ENCODE measurements around the gene TSPAN10.

The TSPAN10 gene

GRCh38 chr17:81685108-81685507 lies 48.1 kb downstream of the TSPAN10 start:
- Histone ChIP-seq H3K27ac (ENCODE audit: low read depth, low read length) (no peak overlapping the region), H3K9me3 (ENCODE audit: control insufficient read depth in 1 of 2, low read length in 2 of 2) (no peaks in the 10 kb centered on the region), H3K9ac (ENCODE audit: low read depth in 1 of 2, low read length in 2 of 2) (peak overlapping the region; percentile 84 to 88), H3K4me1 (ENCODE audit: control insufficient read depth in 1 of 2, insufficient read depth in 2 of 2, low read length in 2 of 2) (peaks cover 14 to 23% of the 10 kb centered on the region in 2 donors), H3K36me3 (ENCODE audit: control insufficient read depth in 1 of 2, insufficient read depth in 2 of 2, low read length in 2 of 2) (peaks cover 25 to 50% of the 10 kb centered on the region in 2 donors), H3K27me3 (ENCODE audit: control insufficient read depth in 1 of 2, insufficient read depth in 2 of 2, low read length in 2 of 2) (no peaks in the 10 kb centered on the region), H3K4me3 (ENCODE audit: low read depth in 1 of 2, low read length in 2 of 2) (peak overlapping the region; percentile 92)

GRCh38 chr17:81686614-81687013 lies 49.6 kb downstream of the TSPAN10 start:
- no peaks in the 10 kb centered on the region for H3K27me3 ChIP-seq (ENCODE audit: control insufficient read depth in 1 of 2, insufficient read depth in 2 of 2, low read length in 2 of 2)
- H3K4me1 ChIP-seq (ENCODE audit: control insufficient read depth in 1 of 2, insufficient read depth in 2 of 2, low read length in 2 of 2), result peaks cover 14 to 23% of the 10 kb centered on the region in 2 donors
- no peak overlapping the region for H3K4me3 ChIP-seq (ENCODE audit: low read depth in 1 of 2, low read length in 2 of 2)
- H3K9ac ChIP-seq (ENCODE audit: low read depth in 1 of 2, low read length in 2 of 2), result no peak overlapping the region
- no peak overlapping the region for H3K27ac ChIP-seq (ENCODE audit: low read depth, low read length)
- peaks cover 27 to 62% of the 10 kb centered on the region in 2 donors for H3K36me3 ChIP-seq (ENCODE audit: control insufficient read depth in 1 of 2, insufficient read depth in 2 of 2, low read length in 2 of 2)
- no peaks in the 10 kb centered on the region for H3K9me3 ChIP-seq (ENCODE audit: control insufficient read depth in 1 of 2, low read length in 2 of 2)

- H3K27me3 ChIP-seq (ENCODE audit: control insufficient read depth in 1 of 2, insufficient read depth in 2 of 2, low read length in 2 of 2), result no peaks in the 10 kb centered on the region
- H3K27ac ChIP-seq (ENCODE audit: low read depth, low read length), result no peak overlapping the region
- H3K9ac ChIP-seq (ENCODE audit: low read depth in 1 of 2, low read length in 2 of 2), result no peak overlapping the region
- H3K36me3 ChIP-seq (ENCODE audit: control insufficient read depth in 1 of 2, insufficient read depth in 2 of 2, low read length in 2 of 2), result peaks cover 27 to 72% of the 10 kb centered on the region in 2 donors
- H3K9me3 ChIP-seq (ENCODE audit: control insufficient read depth in 1 of 2, low read length in 2 of 2), result no peaks in the 10 kb centered on the region
- no peak overlapping the region for H3K4me3 ChIP-seq (ENCODE audit: low read depth in 1 of 2, low read length in 2 of 2)
- H3K4me1 ChIP-seq (ENCODE audit: control insufficient read depth in 1 of 2, insufficient read depth in 2 of 2, low read length in 2 of 2), result peaks cover 14 to 16% of the 10 kb centered on the region in 2 donors
These were observed 51.0 kb downstream of the TSPAN10 start for GRCh38 chr17:81687770-81688541.

GRCh38 chr17:81688616-81689015 lies 51.6 kb downstream of the TSPAN10 start:
- peaks cover 14% of the 10 kb centered on the region in 2 donors for H3K4me1 ChIP-seq (ENCODE audit: control insufficient read depth in 1 of 2, insufficient read depth in 2 of 2, low read length in 2 of 2)
- peak overlapping the region; percentile 10 for H3K27ac ChIP-seq (ENCODE audit: low read depth, low read length)
- no peaks in the 10 kb centered on the region for H3K27me3 ChIP-seq (ENCODE audit: control insufficient read depth in 1 of 2, insufficient read depth in 2 of 2, low read length in 2 of 2)
- no peaks in the 10 kb centered on the region for H3K9me3 ChIP-seq (ENCODE audit: control insufficient read depth in 1 of 2, low read length in 2 of 2)
- peaks cover 34 to 77% of the 10 kb centered on the region in 2 donors for H3K36me3 ChIP-seq (ENCODE audit: control insufficient read depth in 1 of 2, insufficient read depth in 2 of 2, low read length in 2 of 2)
- no peak overlapping the region for H3K4me3 ChIP-seq (ENCODE audit: low read depth in 1 of 2, low read length in 2 of 2)
- no peak overlapping the region for H3K9ac ChIP-seq (ENCODE audit: low read depth in 1 of 2, low read length in 2 of 2)

- H3K27me3 ChIP-seq (ENCODE audit: control insufficient read depth in 1 of 2, insufficient read depth in 2 of 2, low read length in 2 of 2), result no peaks in the 10 kb centered on the region
- H3K9ac ChIP-seq (ENCODE audit: low read depth in 1 of 2, low read length in 2 of 2), result no peak overlapping the region
- H3K36me3 ChIP-seq (ENCODE audit: control insufficient read depth in 1 of 2, insufficient read depth in 2 of 2, low read length in 2 of 2), result peaks cover 48 to 91% of the 10 kb centered on the region in 2 donors
- H3K9me3 ChIP-seq (ENCODE audit: control insufficient read depth in 1 of 2, low read length in 2 of 2), result no peaks in the 10 kb centered on the region
- H3K4me3 ChIP-seq (ENCODE audit: low read depth in 1 of 2, low read length in 2 of 2), result no peak overlapping the region
- H3K4me1 ChIP-seq (ENCODE audit: control insufficient read depth in 1 of 2, insufficient read depth in 2 of 2, low read length in 2 of 2), result peaks cover 6% of the 10 kb centered on the region in 2 donors
- H3K27ac ChIP-seq (ENCODE audit: low read depth, low read length), result no peak overlapping the region
These were observed 53.1 kb downstream of the TSPAN10 start for GRCh38 chr17:81690066-81690465.

- Histone ChIP-seq H3K9ac (ENCODE audit: low read depth in 1 of 2, low read length in 2 of 2) (no peak overlapping the region), H3K9me3 (ENCODE audit: control insufficient read depth in 1 of 2, low read length in 2 of 2) (no peaks in the 10 kb centered on the region), H3K27ac (ENCODE audit: low read depth, low read length) (no peak overlapping the region), H3K27me3 (ENCODE audit: control insufficient read depth in 1 of 2, insufficient read depth in 2 of 2, low read length in 2 of 2) (no peaks in the 10 kb centered on the region), H3K36me3 (ENCODE audit: control insufficient read depth in 1 of 2, insufficient read depth in 2 of 2, low read length in 2 of 2) (peaks cover 52 to 95% of the 10 kb centered on the region in 2 donors), H3K4me3 (ENCODE audit: low read depth in 1 of 2, low read length in 2 of 2) (no peak overlapping the region), H3K4me1 (ENCODE audit: control insufficient read depth in 1 of 2, insufficient read depth in 2 of 2, low read length in 2 of 2) (peaks cover 1 to 2% of the 10 kb centered on the region in 2 donors)
These were observed 53.6 kb downstream of the TSPAN10 start for GRCh38 chr17:81690549-81690948.

- Histone ChIP-seq H3K27me3 (ENCODE audit: control insufficient read depth in 1 of 2, insufficient read depth in 2 of 2, low read length in 2 of 2) (no peaks in the 10 kb centered on the region), H3K9ac (ENCODE audit: low read depth in 1 of 2, low read length in 2 of 2) (no peak overlapping the region), H3K27ac (ENCODE audit: low read depth, low read length) (no peak overlapping the region), H3K4me3 (ENCODE audit: low read depth in 1 of 2, low read length in 2 of 2) (no peak overlapping the region), H3K36me3 (ENCODE audit: control insufficient read depth in 1 of 2, insufficient read depth in 2 of 2, low read length in 2 of 2) (peaks cover 51 to 95% of the 10 kb centered on the region in 2 donors), H3K9me3 (ENCODE audit: control insufficient read depth in 1 of 2, low read length in 2 of 2) (no peaks in the 10 kb centered on the region), H3K4me1 (ENCODE audit: control insufficient read depth in 1 of 2, insufficient read depth in 2 of 2, low read length in 2 of 2) (no peaks in the 10 kb centered on the region)
These were observed 54.2 kb downstream of the TSPAN10 start for GRCh38 chr17:81691196-81691595.

GRCh38 chr17:81691608-81692007 lies 54.6 kb downstream of the TSPAN10 start:
- no peaks in the 10 kb centered on the region for H3K9me3 ChIP-seq (ENCODE audit: control insufficient read depth in 1 of 2, low read length in 2 of 2)
- H3K27ac ChIP-seq (ENCODE audit: low read depth, low read length), result no peak overlapping the region
- H3K27me3 ChIP-seq (ENCODE audit: control insufficient read depth in 1 of 2, insufficient read depth in 2 of 2, low read length in 2 of 2), result no peaks in the 10 kb centered on the region
- no peak overlapping the region for H3K4me3 ChIP-seq (ENCODE audit: low read depth in 1 of 2, low read length in 2 of 2)
- H3K36me3 ChIP-seq (ENCODE audit: control insufficient read depth in 1 of 2, insufficient read depth in 2 of 2, low read length in 2 of 2), result peaks cover 48 to 95% of the 10 kb centered on the region in 2 donors
- H3K4me1 ChIP-seq (ENCODE audit: control insufficient read depth in 1 of 2, insufficient read depth in 2 of 2, low read length in 2 of 2), result no peaks in the 10 kb centered on the region
- no peak overlapping the region for H3K9ac ChIP-seq (ENCODE audit: low read depth in 1 of 2, low read length in 2 of 2)

GRCh38 chr17:81693509-81694210 lies 56.7 kb downstream of the TSPAN10 start:
- Histone ChIP-seq H3K4me1 (ENCODE audit: control insufficient read depth in 1 of 2, insufficient read depth in 2 of 2, low read length in 2 of 2) (no peaks in the 10 kb centered on the region), H3K9ac (ENCODE audit: low read depth in 1 of 2, low read length in 2 of 2) (no peak overlapping the region), H3K36me3 (ENCODE audit: control insufficient read depth in 1 of 2, insufficient read depth in 2 of 2, low read length in 2 of 2) (peaks cover 45 to 95% of the 10 kb centered on the region in 2 donors), H3K4me3 (ENCODE audit: low read depth in 1 of 2, low read length in 2 of 2) (no peak overlapping the region), H3K27me3 (ENCODE audit: control insufficient read depth in 1 of 2, insufficient read depth in 2 of 2, low read length in 2 of 2) (no peaks in the 10 kb centered on the region), H3K9me3 (ENCODE audit: control insufficient read depth in 1 of 2, low read length in 2 of 2) (no peaks in the 10 kb centered on the region), H3K27ac (ENCODE audit: low read depth, low read length) (no peak overlapping the region)

- Histone ChIP-seq H3K4me1 (ENCODE audit: control insufficient read depth in 1 of 2, insufficient read depth in 2 of 2, low read length in 2 of 2) (no peaks in the 10 kb centered on the region), H3K27ac (ENCODE audit: low read depth, low read length) (no peak overlapping the region), H3K9me3 (ENCODE audit: control insufficient read depth in 1 of 2, low read length in 2 of 2) (no peaks in the 10 kb centered on the region), H3K9ac (ENCODE audit: low read depth in 1 of 2, low read length in 2 of 2) (no peak overlapping the region), H3K4me3 (ENCODE audit: low read depth in 1 of 2, low read length in 2 of 2) (no peak overlapping the region), H3K27me3 (ENCODE audit: control insufficient read depth in 1 of 2, insufficient read depth in 2 of 2, low read length in 2 of 2) (no peaks in the 10 kb centered on the region), H3K36me3 (ENCODE audit: control insufficient read depth in 1 of 2, insufficient read depth in 2 of 2, low read length in 2 of 2) (peaks cover 50 to 93% of the 10 kb centered on the region in 2 donors)
These were observed 57.8 kb downstream of the TSPAN10 start for GRCh38 chr17:81694810-81695209.
